Heart left ventricle (tissue), 13 donors: ENCODE results near the gene REEP1.

Experiments used
- CTCF ChIP-seq, 12 donors: fragments of 200-600 bp; sonication (generic) in 4 of 12; IDR thresholded peaks; one replicate each; pipeline versions ENCODE4 v1.5.0 to v1.8.0; 2018 to 2022; ENCODE audit warnings: antibody characterized with exemption in 12 of 12, mild to moderate bottlenecking in 5 of 12
- POLR2A ChIP-seq, 2 donors: fragments of 450-650 bp; IDR thresholded peaks; one replicate each; pipeline ENCODE4 v1.6.1; 2017; ENCODE audit warnings: antibody characterized with exemption in 2 of 2, mild to moderate bottlenecking in 2 of 2, moderate library complexity in 2 of 2
- donor health status: ischemic (EF 13 %, LVEDD 7.1; RV severe dilation, severe dysfunction).
- donor health status: DM: no; HTN: yes; CAD: no.
- donor health status: DM: no; HTN: no; CAD: no.
- donor health status: ischemic (EF 25% LVEDD 6.9; RV normal size, moderate dysfunction).
- donor health status: ischemic (EF 25% LVEDD 5.7; RV mildly dilated, moderate dysfunction).
- donor health status: ischemic (EF 35%, LVEDD 5.7; RV mildly dilated, moderate dysfunction).
- donor health status: nonischemic (EF 11% LVEDD 7.7; RV severe dilation, severe dysfunction).
- donor health status: DM: yes; HTN: yes; CAD: no.
- donor health status: PGD.
- donor health status: ischemic (EF 29% LVEDD 5.4; RV normal size, mild dysfunction).
- donor health status: nonischemic (EF 23%, LVEDD 6.1; RV moderate dilation, normal function).

GRCh38 chr2:86193901-86194567 is 143.4 kb downstream of the REEP1 start:
- TF ChIP-seq CTCF (IDR thresholded peaks at IDR 0.05) (no peak), POLR2A (IDR thresholded peaks at IDR 0.05) (no peak)
